NCI-H128 (cell line): ENCODE data around the gene CYTL1.
"Not testable (repeated sequence)": the region's sequence is repeated elsewhere in the genome, so short reads cannot be mapped to it uniquely, and the experiment has no call there.

ENCODE experiments used
- DNase-seq: peaks from one replicate; lab custom pipeline; 2025; ENCODE audit not compliant: unreplicated experiment; lab: John Stamatoyannopoulos, UW

Gene CYTL1

DNA sequence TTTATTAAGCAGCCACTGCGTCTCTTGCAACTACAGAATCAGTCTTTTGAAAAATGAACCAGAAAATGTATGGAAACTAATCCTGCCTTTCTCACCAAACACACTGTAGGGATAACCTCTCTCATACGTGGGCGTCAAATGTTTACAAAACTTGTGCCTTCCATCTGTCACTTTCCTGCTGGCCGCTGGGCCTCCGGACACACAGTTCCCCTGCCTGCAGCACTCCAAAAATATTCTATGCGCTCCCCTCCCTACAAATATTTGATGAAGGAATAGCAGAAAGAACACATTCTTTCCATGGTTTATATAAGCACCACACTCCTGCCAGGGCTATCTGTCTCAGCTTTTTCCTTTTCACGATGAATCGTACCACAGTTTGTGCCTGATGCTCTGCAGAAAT lies 14.9 kb upstream of the CYTL1 start:
- no peak for DNase-seq

DNA sequence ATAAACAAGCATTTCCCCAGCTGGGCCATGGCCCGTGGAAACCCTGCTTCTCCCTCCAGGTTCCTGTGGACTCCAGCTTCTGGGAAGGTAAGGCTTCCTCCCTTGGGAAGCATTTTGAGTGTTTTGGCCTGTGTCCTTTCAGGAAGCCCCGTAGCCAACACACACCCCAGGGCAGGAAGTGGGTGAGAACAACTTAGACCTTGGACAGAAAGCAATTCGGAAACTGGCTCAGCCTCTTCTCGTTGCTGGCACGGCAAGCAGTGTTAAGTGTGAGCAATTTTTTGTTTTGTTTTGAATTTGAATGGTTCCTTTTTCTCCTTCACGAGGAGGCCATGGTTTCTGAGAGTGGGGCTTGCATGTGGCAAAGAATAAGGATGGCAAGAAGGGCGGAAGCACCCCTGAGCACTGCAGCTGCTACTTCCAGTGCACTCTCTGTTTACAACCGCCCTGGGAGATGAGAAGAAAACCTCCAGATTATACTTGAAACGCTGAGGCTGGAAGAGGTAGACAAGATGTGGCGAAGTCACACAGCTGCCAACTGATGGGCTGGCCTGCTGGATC lies 14.1 kb upstream of the CYTL1 start:
- DNase-seq = no peak

DNA sequence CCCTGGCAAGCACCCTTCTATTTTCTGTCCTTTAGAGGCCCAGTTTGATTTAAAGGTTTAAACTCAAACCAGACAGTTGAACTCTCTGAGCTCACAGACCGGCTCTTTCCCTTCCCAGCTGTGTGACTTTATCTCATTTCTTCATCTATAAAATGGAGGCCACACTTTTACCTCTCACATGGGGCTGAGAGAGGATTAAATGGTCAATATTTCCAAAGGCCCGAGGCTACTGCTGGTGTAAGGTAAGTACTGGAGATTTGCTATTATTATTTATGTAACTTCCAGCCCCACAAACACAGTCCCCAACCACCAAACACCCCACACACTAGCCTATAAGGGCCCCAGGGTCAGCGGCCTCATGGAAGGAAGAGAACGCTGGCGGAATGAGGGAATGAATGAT lies 13.6 kb upstream of the CYTL1 start:
- no peak for DNase-seq

DNA sequence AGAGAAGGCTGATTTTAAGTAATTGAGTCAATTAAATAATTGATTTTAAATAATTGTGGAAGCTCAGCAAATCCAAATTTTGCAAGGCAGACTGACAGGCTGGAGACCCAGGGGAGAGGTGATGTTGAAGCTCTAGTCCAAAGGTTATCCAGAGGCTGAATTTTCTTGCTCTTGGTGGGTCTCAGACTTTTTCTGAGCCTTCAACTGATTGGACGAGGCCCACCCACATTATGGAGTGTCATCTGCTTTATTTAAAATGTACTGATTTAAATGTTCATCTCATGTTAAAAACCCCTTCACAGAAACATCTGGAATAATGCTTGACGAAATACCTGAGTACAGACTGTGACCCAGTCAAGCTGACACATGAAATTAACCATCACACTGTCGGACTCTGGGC lies 11.7 kb upstream of the CYTL1 start:
- no peak for DNase-seq

DNA sequence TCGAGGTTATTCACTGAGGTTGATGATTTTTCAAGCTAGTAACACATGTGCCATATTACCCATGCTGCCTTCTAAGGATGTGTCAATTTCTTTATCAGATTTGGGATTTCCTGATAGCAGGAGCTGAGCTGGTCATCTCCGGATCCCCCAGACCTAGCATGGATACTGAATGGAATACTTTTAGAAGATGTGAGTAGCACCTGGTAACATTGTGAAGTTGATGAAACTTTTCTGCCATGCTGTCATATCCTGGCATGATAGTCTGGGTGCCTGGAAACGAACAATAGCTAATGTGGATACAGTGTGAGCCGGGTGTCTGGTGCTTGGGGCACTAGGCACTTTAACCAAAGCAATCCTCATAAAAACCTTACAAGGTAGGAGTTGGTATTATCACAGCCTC lies 11.0 kb upstream of the CYTL1 start:
- DNase-seq = no peak

DNA sequence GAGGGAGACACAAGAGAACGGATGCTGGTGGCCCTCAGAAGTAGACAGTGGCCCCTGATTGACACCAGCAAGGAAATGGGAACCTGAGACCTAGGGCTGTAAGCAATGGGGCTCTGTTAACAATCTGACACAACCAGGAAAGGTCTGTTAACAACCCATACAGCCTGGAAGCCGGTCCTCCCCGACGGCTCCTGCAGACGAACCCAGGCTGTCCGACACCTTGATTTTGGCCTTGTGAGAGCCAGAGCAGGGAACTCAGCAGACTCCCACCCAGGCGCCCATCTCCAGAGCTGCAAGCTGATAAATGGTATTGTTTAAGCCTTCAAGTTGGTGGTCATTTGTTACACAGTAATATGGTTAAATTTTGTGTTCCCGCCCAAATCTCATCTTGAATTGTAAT lies 10.2 kb upstream of the CYTL1 start:
- DNase-seq = no peak

DNA sequence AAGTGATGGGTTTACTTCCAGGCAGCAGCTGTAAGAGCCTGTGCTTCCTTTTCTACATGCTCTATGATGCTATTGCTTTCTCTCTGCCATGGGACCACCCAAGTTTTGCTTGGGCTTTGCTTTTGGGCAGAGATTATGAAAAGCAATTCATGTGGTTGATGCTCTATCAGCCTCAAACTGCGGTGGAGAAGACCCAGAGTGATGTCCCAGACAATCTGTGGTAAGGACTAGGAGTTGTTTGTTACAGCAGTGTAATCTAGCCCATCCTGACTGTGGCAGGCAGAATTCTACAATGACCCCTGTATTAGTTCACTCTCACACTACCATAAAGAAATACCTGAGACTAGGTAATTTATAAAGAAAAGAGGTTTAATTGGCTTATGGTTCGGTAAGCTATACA lies 9.2 kb upstream of the CYTL1 start:
- no peak for DNase-seq

DNA sequence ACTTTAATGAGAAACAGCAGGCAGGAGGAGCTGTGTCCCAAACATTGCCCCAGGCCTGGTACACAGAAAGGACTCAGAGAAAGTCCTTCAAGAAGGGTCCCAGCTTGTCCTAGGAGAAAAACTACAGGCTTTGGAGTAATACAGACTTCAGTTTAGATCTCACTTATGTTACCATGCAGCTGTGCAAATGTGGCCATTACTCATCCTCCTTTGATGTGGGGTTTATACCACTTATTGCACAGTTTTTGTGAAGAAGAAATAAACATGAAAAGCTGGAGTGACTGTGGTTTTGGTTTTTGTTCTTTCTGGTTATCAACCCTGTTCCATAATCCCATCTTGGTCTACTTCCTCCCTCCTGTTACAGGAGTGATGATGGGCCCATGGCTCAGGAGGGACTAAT lies 8.1 kb upstream of the CYTL1 start:
- DNase-seq = no peak

DNA sequence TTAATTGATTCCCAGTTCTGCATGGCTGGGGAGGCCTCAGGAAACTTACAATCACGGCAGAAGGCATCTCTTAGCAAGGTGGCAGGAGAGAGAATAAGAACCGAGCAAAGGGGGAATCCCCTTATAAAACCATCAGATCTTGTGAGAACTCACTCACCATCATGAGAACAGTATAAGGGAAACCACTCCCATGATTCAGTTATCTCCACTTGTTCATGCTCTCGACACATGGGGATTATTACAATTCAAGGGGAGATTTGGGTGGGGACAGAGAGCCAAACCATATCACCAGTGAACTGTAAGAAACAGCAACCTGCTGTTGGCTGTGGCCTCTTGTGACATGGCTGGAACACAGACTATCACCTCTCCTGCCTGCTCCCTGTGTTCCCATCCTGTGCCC lies 7.1 kb upstream of the CYTL1 start:
- no peak for DNase-seq

DNA sequence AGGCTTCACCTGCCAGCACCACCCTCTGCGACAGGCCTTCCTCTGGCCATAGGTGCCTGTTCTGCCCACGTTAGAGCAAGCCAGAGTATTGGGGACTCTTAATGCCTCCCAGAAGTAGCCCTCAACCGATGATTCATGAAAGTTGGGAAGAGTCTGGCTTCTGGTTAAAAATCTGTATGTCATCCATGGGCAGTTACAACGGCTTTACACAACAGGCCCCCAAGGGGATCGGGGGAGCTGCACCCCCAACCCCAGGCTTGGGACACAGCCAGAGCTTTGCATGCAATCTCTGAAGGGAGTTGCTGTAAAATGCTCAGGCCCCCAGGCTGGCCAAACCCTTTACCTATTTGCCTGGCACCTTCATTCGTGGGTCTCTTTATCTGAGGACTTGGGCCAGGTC lies 5.4 kb upstream of the CYTL1 start:
- DNase-seq = no peak

DNA sequence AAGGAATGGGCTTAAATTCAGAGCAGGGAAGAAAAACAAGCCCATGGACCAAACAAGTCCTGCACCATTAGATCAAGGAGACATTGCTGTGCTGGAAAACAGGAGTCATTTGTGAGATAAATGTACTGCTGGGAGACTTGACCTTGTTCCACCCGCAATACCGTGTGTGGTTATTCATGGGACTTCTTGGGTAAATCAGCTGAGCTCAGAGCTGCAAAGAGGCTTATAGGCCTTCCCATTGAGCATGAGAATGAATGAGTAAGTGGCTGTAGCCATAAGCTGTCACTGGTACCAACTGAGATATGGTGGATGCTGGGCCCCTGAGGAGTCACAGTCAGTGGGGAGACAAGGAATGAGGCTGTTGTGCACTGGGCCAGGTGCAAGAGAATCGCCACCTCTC lies 2.3 kb upstream of the CYTL1 start:
- no peak for DNase-seq

DNA sequence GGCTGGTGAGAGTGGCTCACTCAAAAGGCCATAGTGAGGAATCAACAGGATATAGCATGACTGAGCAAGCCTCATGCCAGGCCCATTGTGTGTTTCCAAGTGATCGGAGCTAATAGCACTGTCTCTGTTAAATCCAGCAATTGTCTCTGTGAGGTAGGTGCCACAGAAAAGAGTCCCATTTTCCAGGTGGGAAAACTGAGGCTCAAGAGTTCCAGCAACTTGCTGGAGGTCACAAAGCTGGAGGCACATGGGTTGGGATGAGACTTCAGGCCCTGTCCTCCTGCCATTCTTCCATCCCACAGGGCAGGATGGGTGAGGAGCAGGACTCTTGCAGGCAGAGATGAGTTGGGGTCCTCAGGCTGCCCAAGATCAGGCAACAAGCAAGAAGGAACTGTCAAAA lies 1.1 kb upstream of the CYTL1 start:
- DNase-seq = no peak

DNA sequence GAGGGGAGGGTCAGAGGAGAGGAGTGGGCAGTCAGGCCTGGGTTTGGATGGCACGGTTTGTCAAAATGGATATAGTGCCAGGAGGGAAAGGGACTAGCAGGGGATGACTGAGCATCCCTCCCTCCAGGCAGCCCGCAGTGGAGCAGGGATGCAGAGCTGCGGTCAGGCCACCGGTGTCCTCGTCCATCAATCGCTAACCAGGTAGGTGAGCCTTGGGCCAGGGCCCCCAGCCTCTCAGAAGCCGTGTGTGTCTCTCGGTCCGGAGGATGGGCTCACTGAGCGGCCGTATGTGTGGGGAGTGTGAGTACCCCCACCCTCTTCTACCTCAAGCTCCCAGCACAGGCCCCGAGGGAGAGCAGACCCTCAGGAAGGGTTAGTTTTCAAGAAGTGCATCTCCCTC lies 538 bp upstream of the CYTL1 start:
- DNase-seq = no peak

DNA sequence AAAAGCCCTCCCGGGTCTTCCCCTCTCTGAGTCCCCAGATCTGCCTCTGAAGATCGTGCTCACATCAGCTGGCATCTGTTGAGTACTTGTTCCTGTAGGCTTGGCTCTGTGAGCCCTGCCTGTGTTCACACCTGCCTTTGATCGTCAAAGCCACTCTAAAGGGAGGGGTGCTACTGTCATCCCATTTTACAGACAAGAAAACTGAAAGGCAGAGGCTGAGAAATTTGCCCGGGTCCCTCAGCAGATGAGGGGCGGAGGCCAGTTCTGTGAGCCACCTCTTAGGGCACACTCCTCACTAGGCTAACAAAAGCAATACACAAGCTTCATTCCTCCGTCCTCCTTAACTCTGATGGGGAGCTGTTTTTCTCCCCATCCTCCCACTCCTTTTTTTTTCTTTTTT lies 655 bp downstream of the CYTL1 start:
- no peak for DNase-seq

DNA sequence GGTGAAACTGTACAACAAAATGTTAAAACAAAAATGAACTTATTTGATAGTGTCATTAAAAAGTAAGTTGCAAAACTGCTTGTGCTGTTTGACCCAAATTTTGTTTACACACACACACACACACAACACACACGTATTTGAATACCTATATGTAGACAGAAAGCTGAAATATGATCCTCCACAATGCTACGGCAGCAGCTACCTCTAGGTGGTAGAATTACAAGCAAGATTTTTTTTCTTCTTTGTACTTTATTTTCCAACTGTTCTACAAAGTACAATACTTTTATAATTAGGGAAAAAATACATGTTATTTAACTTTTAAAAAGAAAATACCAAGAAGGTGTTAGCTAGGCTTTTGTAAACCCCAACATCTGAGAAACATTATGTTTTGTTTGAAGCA lies 1.2 kb downstream of the CYTL1 start:
- no peak for DNase-seq

DNA sequence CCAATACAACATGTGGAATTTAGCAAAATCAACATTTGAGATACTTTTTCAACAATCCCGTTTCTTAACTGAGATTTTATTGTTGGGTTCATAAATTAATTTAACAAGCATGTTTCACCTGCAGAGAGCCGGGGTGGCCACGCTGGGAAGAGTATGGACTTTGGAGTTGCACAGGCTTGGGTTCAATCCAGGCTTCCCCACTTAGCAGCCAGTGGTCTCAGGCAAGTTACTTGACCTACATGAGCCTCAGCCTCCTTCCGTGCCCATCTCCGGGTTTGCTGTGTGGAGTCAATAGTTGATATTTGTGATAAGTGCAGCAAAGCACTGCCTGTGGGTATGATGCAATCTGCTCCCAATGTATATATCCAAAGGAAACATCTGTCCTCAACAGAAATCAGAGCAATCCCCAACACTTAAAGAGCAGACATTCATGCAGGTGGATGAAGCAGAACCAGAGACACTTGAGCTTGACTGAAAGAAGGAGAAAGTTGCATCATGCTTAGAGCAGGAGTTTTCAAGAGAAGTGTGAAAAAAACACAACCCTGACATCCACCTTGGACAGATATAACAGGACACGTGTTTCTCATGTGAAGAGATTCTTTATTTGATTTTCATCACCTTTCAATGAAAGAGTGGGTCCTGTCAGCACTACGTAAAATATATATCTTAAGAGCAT lies 5.1 kb downstream of the CYTL1 start:
- no peak for DNase-seq

DNA sequence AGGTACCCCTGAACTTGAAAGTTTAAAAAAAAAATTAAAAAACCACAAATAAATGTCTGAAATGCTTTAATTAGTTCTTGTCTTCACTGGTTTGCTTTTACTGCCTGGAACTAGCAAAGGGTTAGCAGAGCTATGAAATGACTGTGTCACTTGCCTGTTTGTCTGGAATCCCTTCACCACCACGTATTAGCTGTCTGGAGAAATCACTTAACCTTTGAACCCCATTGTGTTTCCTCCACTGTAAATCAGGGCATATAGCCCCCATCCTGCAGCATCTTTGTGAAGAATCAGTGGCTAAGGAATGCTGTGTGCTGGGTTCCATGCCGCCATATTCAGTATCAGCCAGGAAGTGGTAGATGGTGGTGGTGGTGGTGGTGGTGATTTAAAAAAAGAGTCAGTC lies 6.3 kb downstream of the CYTL1 start:
- no peak for DNase-seq

DNA sequence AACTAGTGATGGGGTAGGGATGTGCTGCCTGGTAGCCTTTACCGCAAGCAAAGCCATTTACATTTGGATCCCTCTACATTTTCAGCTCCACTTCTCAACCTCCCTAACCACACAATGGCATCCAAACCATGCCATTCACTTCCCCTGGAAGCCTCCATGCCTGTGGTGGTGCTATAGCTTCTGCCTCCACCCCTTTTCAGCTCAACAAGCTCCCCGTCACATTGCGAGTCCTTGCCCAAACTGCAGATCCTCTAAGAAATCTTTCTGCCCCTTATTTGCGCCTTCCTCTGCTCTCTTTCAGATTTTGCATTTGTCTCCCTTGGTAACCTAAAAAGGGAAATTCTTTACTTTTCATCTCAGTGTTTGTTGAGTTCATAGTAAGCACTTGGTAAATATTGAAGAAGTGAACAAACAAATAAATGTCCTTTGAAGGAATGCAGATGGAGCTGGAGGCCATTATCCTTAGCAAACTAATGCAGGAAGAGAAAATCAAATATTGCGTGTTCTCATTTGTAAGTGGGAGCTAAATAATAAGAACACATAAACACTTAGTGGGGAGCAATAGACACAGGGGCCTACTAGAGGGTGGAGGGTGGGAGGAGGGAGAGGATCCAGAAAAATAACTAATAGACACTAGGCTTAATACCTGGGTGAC lies 6.9 kb downstream of the CYTL1 start:
- DNase-seq = no peak

DNA sequence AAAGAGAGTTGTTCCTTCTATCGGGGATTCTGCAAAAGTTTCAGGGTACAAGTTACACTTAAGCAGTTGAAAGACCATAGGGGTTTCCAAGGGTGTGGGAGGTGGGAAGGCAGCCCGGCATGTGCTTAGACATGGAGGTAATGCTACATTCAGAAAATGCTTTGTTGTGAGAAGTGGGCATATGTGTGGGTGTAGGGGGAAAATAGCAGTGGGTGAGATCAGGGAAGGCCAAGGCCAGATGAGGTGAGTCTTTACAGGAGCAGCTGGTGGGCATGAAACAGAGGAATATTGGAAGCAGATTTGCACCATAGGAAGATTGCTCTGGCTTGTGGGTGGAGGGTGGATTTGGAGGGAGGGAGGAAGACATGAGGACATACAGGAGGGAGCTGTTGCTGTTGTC lies 8.3 kb downstream of the CYTL1 start:
- no peak for DNase-seq

DNA sequence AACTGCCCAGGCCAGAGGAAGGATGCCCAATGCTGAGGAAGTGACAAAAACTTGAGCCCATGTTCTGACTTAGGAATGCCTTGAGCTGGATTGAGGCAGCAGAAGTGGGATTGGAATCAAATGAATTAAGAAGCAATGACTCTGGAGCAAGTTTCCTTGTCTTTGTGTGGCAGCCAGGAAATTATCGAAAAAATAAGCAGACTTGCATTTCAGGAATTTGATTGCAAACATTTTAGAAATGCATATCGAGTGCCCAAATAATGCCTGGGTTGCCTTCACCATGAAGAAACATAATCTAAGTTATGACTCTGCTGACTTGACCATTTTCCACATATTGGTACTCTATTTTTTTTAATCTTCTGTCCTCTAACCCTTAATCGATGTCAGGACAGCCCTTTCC lies 9.5 kb downstream of the CYTL1 start:
- DNase-seq = no peak

DNA sequence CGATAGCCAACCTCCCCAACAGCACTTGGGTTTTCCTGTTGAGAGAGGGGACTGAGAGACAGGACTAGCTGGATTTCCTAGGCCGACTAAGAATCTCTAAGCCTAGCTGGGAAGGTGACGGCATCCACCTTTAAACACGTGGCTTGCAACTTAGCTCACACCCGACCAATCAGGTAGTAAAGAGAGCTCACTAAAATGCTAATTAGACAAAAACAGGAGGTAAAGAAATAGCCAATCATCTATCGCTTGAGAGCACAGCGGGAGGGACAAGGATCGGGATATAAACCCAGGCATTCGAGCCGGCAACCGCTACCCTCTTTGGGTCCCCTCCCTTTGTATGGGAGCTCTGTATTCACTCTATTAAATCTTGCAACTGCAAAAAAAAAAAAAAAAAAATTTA lies 12.3 kb downstream of the CYTL1 start:
- not testable (repeated sequence) for DNase-seq

DNA sequence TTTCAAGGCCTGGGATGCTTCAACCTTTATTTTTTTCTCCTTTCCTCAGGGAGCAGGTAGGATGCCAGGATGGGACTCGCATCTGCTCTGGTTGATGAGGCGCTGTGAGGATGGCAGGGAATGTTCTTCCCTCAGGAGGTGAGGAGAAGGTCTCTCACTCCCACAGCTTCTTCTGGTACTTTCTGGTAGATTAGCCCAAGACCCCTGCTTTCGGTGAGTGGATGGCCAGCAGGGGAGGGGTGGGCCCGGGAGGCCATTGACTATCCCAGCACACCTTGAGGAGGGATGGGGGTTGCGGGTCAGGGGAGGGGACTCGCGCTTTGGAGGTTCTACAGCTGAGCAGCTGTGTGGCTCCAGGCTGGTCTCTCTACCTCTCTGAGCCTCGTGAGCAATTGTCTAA lies 14.8 kb downstream of the CYTL1 start:
- no peak for DNase-seq

DNA sequence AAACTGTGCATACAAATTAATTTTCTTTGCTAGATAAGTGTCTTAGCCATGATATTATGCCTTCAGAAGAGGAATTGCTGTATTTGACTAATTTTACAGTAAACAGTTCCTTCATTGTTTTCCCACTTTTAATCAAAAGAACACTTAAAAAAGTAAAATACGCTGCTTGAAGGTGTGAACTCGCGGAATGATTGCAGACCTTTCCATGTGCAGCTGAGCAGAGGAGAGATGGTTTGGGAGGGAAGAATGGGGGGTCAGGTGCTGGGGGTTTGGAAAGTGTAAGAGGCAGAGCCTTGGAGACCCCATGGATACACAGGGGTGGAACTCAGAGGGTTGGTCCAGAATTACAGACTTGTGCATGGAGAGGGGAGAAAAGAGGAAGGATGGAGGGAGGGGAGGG lies 15.3 kb downstream of the CYTL1 start:
- DNase-seq = no peak
